ENCODE results near the gene SYT9.

The SYT9 gene

GRCh38 chr11:7251836-7252682 lies at the start of gene SYT9:
TSS of gene SYT9 (plus strand) at chr11:7251904. CDS start at chr11:7252187, 283 bp downstream.
- DNase-seq = no peak

- DNase-seq = no peak
Observed at GRCh38 chr11:7202412-7202811, 49.3 kb upstream of the SYT9 start.

GRCh38 chr11:7204778-7205177 lies 46.9 kb upstream of the SYT9 start:
- DNase-seq = no peak

GRCh38 chr11:7208391-7208790 lies 43.3 kb upstream of the SYT9 start:
- no peak for DNase-seq

GRCh38 chr11:7219491-7219890 lies 32.2 kb upstream of the SYT9 start:
- DNase-seq = no peak

- no peak for DNase-seq
Observed at GRCh38 chr11:7220636-7221035, 31.1 kb upstream of the SYT9 start.

GRCh38 chr11:7222619-7223018 lies 29.1 kb upstream of the SYT9 start:
- no peak for DNase-seq

GRCh38 chr11:7239877-7240276 lies 11.8 kb upstream of the SYT9 start:
- no peak for DNase-seq

GRCh38 chr11:7245341-7245740 lies 6.4 kb upstream of the SYT9 start:
- DNase-seq = no peak

- no peak for DNase-seq
Observed at GRCh38 chr11:7246179-7246578, 5.5 kb upstream of the SYT9 start.

- DNase-seq = no peak
Observed at GRCh38 chr11:7250166-7250565, 1.5 kb upstream of the SYT9 start.

- no peak for DNase-seq
Observed at GRCh38 chr11:7251487-7251835, 243 bp upstream of the SYT9 start.

- no peak for DNase-seq
Observed at GRCh38 chr11:7252683-7253213, 1.0 kb downstream of the SYT9 start.

GRCh38 chr11:7253800-7254199 lies 2.1 kb downstream of the SYT9 start:
- no peak for DNase-seq

- DNase-seq = no peak
Observed at GRCh38 chr11:7254731-7255291, 3.1 kb downstream of the SYT9 start.

GRCh38 chr11:7256943-7257342 lies 5.2 kb downstream of the SYT9 start:
- no peak for DNase-seq

- DNase-seq = no peak
Observed at GRCh38 chr11:7257724-7258123, 6.0 kb downstream of the SYT9 start.

- DNase-seq = no peak
Observed at GRCh38 chr11:7261578-7261977, 9.9 kb downstream of the SYT9 start.

GRCh38 chr11:7262672-7263071 lies 11.0 kb downstream of the SYT9 start:
- no peak for DNase-seq

- no peak for DNase-seq
Observed at GRCh38 chr11:7263842-7264241, 12.1 kb downstream of the SYT9 start.

- no peak for DNase-seq
Observed at GRCh38 chr11:7268758-7269157, 17.1 kb downstream of the SYT9 start.

GRCh38 chr11:7270233-7270865 lies 18.6 kb downstream of the SYT9 start:
- DNase-seq = no peak

GRCh38 chr11:7272373-7272772 lies 20.7 kb downstream of the SYT9 start:
- no peak for DNase-seq

GRCh38 chr11:7275133-7275532 lies 23.4 kb downstream of the SYT9 start:
- DNase-seq = no peak
